Fibroblast of mammary gland (primary cell): ENCODE results near the gene TIAM2.

ENCODE experiments used
- DNase-seq: peaks from one replicate; pipeline ENCODE4 v3.0.0-alpha.2; 2010; ENCODE audit warnings: low read depth
- H3K4me3 ChIP-seq: 2 replicates; pipeline ENCODE4 v1.5.1; 2011; ENCODE audit warnings: low read depth, mild to moderate bottlenecking, low read length, moderate library complexity; ENCODE audit not compliant: control insufficient read depth
- TF ChIP-seq, protein P1 (sequence below): conservative IDR thresholded peaks from 2 replicates; pipeline ENCODE4 v1.5.1; 2011; ENCODE audit warnings: low read depth, low read length, inconsistent platforms; ENCODE audit not compliant: control insufficient read depth, insufficient read depth

The TIAM2 gene

DNA sequence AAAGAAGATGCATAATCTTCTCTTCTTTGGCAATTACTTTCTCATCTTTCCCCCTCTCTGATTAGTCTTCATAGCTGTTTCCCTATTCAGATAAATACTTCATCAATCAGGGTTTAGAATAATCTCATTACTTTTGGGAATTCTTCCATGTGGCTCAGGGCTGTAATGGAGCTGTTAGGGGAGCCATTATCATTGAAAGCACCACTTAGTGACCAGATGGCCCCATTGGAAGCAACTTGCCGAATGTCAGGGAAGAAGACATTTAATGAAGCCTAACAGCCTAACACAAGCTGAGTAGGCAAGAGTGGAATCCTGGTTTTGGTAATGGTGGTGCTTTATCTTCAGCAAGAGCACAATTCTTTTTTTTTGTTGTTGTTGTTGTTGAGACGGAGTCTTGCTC, 45.0 kb downstream of the TIAM2 start:
- no peak for DNase-seq
- TF ChIP-seq, protein P1, sequence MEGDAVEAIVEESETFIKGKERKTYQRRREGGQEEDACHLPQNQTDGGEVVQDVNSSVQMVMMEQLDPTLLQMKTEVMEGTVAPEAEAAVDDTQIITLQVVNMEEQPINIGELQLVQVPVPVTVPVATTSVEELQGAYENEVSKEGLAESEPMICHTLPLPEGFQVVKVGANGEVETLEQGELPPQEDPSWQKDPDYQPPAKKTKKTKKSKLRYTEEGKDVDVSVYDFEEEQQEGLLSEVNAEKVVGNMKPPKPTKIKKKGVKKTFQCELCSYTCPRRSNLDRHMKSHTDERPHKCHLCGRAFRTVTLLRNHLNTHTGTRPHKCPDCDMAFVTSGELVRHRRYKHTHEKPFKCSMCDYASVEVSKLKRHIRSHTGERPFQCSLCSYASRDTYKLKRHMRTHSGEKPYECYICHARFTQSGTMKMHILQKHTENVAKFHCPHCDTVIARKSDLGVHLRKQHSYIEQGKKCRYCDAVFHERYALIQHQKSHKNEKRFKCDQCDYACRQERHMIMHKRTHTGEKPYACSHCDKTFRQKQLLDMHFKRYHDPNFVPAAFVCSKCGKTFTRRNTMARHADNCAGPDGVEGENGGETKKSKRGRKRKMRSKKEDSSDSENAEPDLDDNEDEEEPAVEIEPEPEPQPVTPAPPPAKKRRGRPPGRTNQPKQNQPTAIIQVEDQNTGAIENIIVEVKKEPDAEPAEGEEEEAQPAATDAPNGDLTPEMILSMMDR, result no peak
- no peak overlapping the region for H3K4me3 ChIP-seq

DNA sequence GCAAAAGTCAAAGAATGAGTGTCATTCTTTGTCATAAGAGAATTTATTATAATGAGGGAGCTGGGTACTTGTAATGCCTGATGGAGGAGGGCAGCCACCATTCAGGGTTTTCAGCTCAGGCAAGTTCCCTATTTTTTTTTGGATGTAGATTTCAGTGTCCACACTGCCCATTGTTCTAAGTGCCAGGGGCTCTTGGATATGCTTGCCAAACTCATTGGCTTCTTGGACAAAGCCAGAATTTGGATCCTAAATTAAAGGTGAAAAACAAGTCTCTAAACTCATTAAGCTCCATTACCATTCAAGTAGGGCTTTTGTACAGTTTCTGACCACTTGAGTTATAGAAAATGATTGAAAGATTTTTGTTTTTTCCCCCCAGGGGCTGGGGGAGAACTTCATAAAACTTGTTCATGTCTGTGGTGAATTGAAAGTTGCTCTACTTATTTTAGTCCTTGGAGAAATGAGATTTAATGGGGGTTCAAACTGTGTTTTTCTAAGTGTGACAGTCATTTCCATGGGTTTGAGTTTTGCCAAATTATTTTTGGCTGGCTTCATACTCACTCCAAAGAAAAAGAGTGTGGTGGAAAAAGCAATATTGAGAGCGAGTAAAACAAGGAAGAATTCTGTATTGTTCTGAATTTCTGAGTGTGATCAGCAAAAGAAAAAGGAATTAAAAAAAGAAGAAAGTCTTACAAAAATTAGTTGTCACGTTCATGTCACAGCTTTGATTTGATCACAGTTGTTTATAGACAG, 46.0 kb downstream of the TIAM2 start:
- H3K4me3 ChIP-seq, result no peak overlapping the region
- no peak for DNase-seq
- TF ChIP-seq, protein P1, result no peak

DNA sequence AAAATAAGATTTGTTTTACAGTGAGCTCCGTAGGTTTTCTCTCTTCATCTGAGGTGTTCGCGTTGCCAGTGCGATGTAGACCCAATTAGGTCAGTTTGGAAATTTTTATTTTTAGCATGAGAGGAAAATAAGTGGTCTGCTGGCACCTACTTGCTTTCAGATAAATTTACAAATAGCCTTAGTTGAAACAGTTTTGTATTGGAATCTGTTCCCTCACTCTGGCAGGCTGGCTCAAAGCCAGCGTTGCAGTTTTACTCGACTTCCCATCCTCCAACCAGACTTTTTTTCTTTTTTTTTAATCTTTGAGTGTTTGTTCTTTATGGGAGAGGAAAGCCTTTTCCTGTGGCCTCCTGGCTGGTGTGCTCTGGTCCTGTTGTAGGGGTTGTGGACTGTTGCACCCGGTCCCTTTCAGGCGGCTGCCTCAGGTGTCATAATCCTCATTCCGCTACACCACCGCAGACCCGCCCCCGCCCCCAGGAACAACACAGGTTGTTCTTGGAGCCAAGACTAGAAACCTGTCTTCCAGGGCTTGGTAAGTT, 46.7 kb downstream of the TIAM2 start:
- no peak for DNase-seq
- H3K4me3 ChIP-seq, result no peak overlapping the region

DNA sequence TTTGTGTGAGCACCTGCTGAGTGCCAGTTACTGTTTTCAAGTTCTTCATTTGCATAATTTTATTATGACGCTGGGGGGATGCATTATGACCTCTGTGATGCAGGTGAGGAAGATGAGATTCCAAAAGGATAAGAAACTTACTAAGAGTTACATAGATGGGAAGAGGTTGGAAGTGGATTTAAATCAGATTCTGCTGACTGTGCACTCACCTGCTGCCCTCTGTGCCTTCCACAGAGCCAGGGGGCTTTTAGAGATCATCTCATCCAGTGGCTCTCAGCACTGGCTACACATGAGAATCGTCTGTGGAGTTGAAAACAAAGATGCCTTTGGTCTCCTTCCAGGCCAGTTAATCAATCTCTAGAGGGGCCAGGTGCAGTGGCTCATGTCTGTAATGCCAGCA, 47.9 kb downstream of the TIAM2 start:
- no peak overlapping the region for H3K4me3 ChIP-seq
- TF ChIP-seq, protein P1, result no peak
- DNase-seq, result no peak

More for the DNA sequence above, 46.7 kb downstream of the TIAM2 start:
- TF ChIP-seq, protein P1, result no peak

DNA sequence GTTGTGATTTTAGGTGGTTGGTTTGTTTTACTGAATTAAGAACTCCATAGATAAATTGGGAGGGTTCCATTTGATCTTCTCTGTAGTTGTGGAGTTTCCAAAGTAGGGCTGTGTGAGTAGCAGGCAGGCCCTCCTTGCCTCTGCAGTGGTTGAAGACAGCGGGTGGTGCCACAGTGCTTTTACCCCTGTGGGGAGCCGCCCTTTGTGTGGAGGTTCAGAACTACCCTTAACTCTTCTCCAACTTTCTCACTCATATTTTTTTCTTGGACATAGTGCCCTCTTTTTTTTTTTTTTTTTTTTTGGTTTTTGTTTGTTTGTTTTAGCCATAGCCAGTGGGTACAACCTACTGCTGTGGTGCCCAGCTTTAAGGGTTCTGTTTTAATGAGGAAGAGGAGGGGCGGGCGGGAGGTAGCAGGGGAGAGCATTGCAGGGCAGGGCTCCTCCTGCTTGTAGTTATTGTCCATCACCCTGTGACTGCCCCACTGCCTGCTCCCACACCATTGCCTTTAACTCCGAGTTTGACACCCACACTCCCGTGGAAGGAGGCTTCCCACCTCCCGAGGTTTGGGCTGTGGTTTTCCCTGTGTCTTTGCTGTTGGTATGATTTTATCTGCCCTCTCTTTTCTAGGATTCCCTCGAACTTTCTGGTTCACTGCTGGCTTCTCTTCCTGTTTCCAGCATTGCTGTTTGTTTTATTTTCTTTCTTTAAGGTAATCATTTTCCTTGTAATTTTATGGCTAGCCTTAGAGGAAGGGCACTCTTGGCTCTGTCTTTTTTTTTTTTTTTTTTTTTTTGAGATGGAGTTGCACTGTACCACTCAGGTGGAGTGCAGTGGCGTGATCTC, 50.7 kb downstream of the TIAM2 start:
- DNase-seq, result no peak
- H3K4me3 ChIP-seq, result no peak overlapping the region
- TF ChIP-seq, protein P1, result no peak

DNA sequence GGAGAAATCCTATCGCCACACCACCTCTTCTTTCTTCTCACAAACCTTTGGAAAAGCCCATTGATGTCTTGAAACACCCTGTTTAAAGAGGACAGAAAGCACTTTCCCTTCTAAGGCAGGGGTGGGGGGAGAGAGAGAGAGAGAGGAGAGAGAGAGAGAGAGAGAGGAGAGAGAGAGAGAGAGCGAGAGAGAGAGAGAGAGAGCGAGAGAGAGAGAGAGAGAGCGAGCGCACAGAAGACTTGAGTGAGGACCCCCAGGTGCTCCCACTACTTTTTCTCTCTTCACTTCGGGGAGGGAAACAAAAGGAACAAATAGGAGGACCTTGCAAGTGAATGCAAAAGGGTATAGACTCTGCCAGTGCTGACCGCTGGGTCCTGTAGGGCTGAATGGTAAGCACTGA, 52.4 kb downstream of the TIAM2 start:
- TF ChIP-seq, protein P1, result no peak
- no peak overlapping the region for H3K4me3 ChIP-seq
- DNase-seq, result no peak
